HL-60 (cell line): ENCODE data around the gene POLDIP3.

Experiments used
- DNase-seq, 2 experiments: peaks; one replicate each; pipeline ENCODE4 v3.0.0-alpha.2; 2010 to 2020; ENCODE audit warnings: low read depth in 1 of 2, low spot score in 1 of 2
- H3K27ac ChIP-seq: fragments of 250-450 bp; sonication (Bioruptor Pico); replicated peaks from 2 replicates; pipeline ENCODE4 v1.5.1; 2020; ENCODE audit warnings: mild to moderate bottlenecking, moderate library complexity
- H3K27me3 ChIP-seq: fragments of 250-450 bp; sonication (Bioruptor Pico); 2 replicates; pipeline ENCODE4 v1.5.1; 2021; ENCODE audit warnings: mild to moderate bottlenecking, moderate library complexity; ENCODE audit not compliant: insufficient read depth, poor library complexity, severe bottlenecking
- H3K4me3 ChIP-seq: replicated peaks from 2 replicates; pipeline ENCODE4 v1.5.1; 2011; ENCODE audit warnings: mild to moderate bottlenecking, control low read depth, low read length; ENCODE audit not compliant: insufficient read depth
- GABPA ChIP-seq: IDR thresholded peaks from 2 replicates; pipeline ENCODE4 v1.6.1; 2012; ENCODE audit warnings: low read depth
- POLR2AphosphoS5 ChIP-seq: IDR thresholded peaks from 2 replicates; pipeline ENCODE4 v1.6.1; 2012; ENCODE audit warnings: low read depth
- SPI1 ChIP-seq: IDR thresholded peaks from 2 replicates; pipeline ENCODE4 v1.6.1; 2012; ENCODE audit warnings: low read depth, mild to moderate bottlenecking, borderline replicate concordance
- TF ChIP-seq, protein P1 (sequence below): IDR thresholded peaks from 2 replicates; pipeline ENCODE4 v1.6.1; 2012; ENCODE audit warnings: low read depth; ENCODE audit not compliant: insufficient replicate concordance
- TF ChIP-seq, protein P2 (sequence below): IDR thresholded peaks from one replicate; pipeline ENCODE4 v1.5.1; 2011; ENCODE audit warnings: low read length, control low read depth, inconsistent platforms; ENCODE audit not compliant: insufficient read depth

Gene POLDIP3

DNA sequence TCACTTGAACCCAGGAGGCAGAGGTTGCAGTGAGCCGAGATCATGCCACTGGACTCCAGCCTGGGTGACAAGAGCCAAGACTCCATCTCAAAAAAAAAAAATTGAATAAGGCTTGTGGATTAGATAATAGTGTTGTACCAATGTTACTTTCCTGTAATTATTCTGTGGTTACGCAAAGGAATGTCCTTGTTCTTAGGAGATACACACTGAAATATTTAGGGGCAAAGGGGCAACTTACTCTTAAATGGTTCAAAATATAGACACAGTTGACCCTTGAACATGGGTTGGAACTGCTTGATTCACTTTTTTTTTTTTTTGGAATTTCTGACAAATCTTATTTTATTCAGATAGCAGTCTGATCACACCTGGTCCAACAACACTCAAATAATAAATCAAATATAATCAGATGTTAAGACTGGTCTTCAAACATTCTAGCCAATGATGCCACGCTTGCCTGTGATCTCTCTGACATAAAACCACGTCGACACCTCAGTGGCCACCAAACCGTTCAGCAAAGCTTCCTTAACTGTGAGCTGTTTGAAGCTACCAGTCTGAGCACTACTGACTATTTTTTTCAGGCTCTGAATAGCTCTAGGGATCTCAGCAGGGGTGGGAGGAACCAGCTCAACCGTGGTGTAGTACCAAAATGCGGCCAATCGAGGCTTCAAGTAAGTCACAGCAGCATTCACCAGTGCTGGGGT, 25.0 kb upstream of the POLDIP3 start:
- no peak overlapping the region for H3K4me3 ChIP-seq
- H3K27ac ChIP-seq: no peak overlapping the region
- DNase-seq: no peak
- H3K27me3 ChIP-seq: no peaks in the 10 kb centered on the region
- no peak for TF ChIP-seq GABPA
- no peak for TF ChIP-seq POLR2AphosphoS5
- TF ChIP-seq, protein P1, sequence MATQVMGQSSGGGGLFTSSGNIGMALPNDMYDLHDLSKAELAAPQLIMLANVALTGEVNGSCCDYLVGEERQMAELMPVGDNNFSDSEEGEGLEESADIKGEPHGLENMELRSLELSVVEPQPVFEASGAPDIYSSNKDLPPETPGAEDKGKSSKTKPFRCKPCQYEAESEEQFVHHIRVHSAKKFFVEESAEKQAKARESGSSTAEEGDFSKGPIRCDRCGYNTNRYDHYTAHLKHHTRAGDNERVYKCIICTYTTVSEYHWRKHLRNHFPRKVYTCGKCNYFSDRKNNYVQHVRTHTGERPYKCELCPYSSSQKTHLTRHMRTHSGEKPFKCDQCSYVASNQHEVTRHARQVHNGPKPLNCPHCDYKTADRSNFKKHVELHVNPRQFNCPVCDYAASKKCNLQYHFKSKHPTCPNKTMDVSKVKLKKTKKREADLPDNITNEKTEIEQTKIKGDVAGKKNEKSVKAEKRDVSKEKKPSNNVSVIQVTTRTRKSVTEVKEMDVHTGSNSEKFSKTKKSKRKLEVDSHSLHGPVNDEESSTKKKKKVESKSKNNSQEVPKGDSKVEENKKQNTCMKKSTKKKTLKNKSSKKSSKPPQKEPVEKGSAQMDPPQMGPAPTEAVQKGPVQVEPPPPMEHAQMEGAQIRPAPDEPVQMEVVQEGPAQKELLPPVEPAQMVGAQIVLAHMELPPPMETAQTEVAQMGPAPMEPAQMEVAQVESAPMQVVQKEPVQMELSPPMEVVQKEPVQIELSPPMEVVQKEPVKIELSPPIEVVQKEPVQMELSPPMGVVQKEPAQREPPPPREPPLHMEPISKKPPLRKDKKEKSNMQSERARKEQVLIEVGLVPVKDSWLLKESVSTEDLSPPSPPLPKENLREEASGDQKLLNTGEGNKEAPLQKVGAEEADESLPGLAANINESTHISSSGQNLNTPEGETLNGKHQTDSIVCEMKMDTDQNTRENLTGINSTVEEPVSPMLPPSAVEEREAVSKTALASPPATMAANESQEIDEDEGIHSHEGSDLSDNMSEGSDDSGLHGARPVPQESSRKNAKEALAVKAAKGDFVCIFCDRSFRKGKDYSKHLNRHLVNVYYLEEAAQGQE: no peak
- no peak for TF ChIP-seq SPI1
- TF ChIP-seq, protein P2, sequence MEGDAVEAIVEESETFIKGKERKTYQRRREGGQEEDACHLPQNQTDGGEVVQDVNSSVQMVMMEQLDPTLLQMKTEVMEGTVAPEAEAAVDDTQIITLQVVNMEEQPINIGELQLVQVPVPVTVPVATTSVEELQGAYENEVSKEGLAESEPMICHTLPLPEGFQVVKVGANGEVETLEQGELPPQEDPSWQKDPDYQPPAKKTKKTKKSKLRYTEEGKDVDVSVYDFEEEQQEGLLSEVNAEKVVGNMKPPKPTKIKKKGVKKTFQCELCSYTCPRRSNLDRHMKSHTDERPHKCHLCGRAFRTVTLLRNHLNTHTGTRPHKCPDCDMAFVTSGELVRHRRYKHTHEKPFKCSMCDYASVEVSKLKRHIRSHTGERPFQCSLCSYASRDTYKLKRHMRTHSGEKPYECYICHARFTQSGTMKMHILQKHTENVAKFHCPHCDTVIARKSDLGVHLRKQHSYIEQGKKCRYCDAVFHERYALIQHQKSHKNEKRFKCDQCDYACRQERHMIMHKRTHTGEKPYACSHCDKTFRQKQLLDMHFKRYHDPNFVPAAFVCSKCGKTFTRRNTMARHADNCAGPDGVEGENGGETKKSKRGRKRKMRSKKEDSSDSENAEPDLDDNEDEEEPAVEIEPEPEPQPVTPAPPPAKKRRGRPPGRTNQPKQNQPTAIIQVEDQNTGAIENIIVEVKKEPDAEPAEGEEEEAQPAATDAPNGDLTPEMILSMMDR: no peak

- TF ChIP-seq SPI1 (no peak), POLR2AphosphoS5 (no peak), GABPA (no peak)
- TF ChIP-seq, protein P1: no peak
- TF ChIP-seq, protein P2: no peak
- H3K4me3 ChIP-seq: no peak overlapping the region
These were observed 22.9 kb upstream of the POLDIP3 start for GRCh38 chr22:42637555-42637954.

GRCh38 chr22:42636506-42636905, 21.8 kb upstream of the POLDIP3 start:
- H3K4me3 ChIP-seq: no peak overlapping the region
- TF ChIP-seq SPI1 (no peak), POLR2AphosphoS5 (no peak), GABPA (no peak)
- TF ChIP-seq, protein P2: no peak
- TF ChIP-seq, protein P1: no peak
- H3K27me3 ChIP-seq: no peaks in the 10 kb centered on the region
- no peak overlapping the region for H3K27ac ChIP-seq
- DNase-seq: no peak

More at GRCh38 chr22:42637555-42637954, 22.9 kb upstream of the POLDIP3 start:
- Histone ChIP-seq H3K27me3 (no peaks in the 10 kb centered on the region), H3K27ac (no peak overlapping the region)
- DNase-seq: no peak
